PC-3 (cell line): Measurements from ENCODE around the gene FOXP3.

Source experiments
- EZH2 ChIP-seq: fragments of 300-600 bp; sonication (generic); IDR thresholded peaks from one replicate; pipeline ENCODE4 v1.6.1; 2017; ENCODE audit warnings: antibody characterized with exemption, mild to moderate bottlenecking, low read length; ENCODE audit not compliant: unreplicated experiment
- TF ChIP-seq, protein P1 (sequence below): fragments of 300-600 bp; sonication (generic); conservative IDR thresholded peaks from 2 replicates; pipeline ENCODE4 v1.5.1; 2017; ENCODE audit warnings: antibody characterized with exemption, low read depth, mild to moderate bottlenecking, low read length

DNA sequence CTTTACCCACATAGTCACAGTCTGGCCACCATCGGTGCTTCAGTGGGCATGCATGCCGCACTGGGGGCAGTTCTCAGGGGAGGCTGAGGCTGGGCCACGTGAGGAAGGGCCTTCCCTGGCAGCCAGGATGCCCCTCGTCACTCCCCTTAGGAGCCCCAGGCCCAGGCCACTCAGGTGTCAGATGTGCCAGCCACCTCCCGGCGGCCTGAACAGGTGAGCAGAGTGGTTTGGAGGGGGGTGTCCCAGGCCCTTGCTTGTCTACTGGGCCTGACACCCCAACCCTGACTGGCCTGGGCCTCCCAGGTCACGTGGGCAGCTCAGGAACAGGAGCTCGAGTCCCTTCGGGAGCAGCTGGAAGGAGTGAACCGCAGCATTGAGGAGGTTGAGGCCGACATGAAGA is 17.2 kb downstream of the FOXP3 start:
- TF ChIP-seq, protein P1, sequence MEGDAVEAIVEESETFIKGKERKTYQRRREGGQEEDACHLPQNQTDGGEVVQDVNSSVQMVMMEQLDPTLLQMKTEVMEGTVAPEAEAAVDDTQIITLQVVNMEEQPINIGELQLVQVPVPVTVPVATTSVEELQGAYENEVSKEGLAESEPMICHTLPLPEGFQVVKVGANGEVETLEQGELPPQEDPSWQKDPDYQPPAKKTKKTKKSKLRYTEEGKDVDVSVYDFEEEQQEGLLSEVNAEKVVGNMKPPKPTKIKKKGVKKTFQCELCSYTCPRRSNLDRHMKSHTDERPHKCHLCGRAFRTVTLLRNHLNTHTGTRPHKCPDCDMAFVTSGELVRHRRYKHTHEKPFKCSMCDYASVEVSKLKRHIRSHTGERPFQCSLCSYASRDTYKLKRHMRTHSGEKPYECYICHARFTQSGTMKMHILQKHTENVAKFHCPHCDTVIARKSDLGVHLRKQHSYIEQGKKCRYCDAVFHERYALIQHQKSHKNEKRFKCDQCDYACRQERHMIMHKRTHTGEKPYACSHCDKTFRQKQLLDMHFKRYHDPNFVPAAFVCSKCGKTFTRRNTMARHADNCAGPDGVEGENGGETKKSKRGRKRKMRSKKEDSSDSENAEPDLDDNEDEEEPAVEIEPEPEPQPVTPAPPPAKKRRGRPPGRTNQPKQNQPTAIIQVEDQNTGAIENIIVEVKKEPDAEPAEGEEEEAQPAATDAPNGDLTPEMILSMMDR: no peak
- no peak for TF ChIP-seq EZH2
